ENCODE results near the gene VAV1.
"Not testable (repeated sequence)": the region's sequence is repeated elsewhere in the genome, so short reads cannot be mapped to it uniquely, and the experiment has no call there.

The VAV1 gene

GRCh38 chr19:6856749-6857372 lies 84.4 kb downstream of the VAV1 start:
- DNase-seq, result no peak

- no peak for DNase-seq
These were observed 89.3 kb downstream of the VAV1 start for GRCh38 chr19:6861683-6862286.

- DNase-seq, result no peak
These were observed 90.2 kb downstream of the VAV1 start for GRCh38 chr19:6862673-6863078.

- no peak for DNase-seq
These were observed 91.9 kb downstream of the VAV1 start for GRCh38 chr19:6864325-6864940.

GRCh38 chr19:6865849-6866248 lies 93.3 kb downstream of the VAV1 start:
- DNase-seq, result no peak

GRCh38 chr19:6866741-6867151 lies 94.2 kb downstream of the VAV1 start:
- DNase-seq, result no peak

GRCh38 chr19:6868351-6868750 lies 95.8 kb downstream of the VAV1 start:
- DNase-seq, result no peak

- DNase-seq, result not testable (repeated sequence)
These were observed 96.8 kb downstream of the VAV1 start for GRCh38 chr19:6869151-6869882.

GRCh38 chr19:6873708-6874431 lies 101.4 kb downstream of the VAV1 start:
- no peak for DNase-seq

GRCh38 chr19:6875218-6875617 lies 102.7 kb downstream of the VAV1 start:
- no peak for DNase-seq

- DNase-seq, result no peak
These were observed 104.2 kb downstream of the VAV1 start for GRCh38 chr19:6876748-6877147.

- DNase-seq, result no peak
These were observed 105.3 kb downstream of the VAV1 start for GRCh38 chr19:6877766-6878165.

GRCh38 chr19:6886277-6886897 lies 113.9 kb downstream of the VAV1 start:
- DNase-seq, result no peak

GRCh38 chr19:6887316-6887715 lies 114.8 kb downstream of the VAV1 start, which contains the start of gene ADGRE1:
ADGRE1 (plus strand) TSS chr19:6887579; CDS start chr19:6887609, 30 bp downstream.
- no peak for DNase-seq

- no peak for DNase-seq
These were observed 116.5 kb downstream of the VAV1 start for GRCh38 chr19:6888967-6889366.

GRCh38 chr19:6890401-6890913 lies 117.9 kb downstream of the VAV1 start:
- no peak for DNase-seq

- DNase-seq, result no peak
These were observed 118.4 kb downstream of the VAV1 start for GRCh38 chr19:6890938-6891337.

GRCh38 chr19:6891761-6892385 lies 119.4 kb downstream of the VAV1 start:
- no peak for DNase-seq

- no peak for DNase-seq
These were observed 121.8 kb downstream of the VAV1 start for GRCh38 chr19:6894313-6894712.

- DNase-seq, result no peak
These were observed 130.9 kb downstream of the VAV1 start for GRCh38 chr19:6903446-6903845.

GRCh38 chr19:6906559-6907060 lies 134.1 kb downstream of the VAV1 start:
- DNase-seq, result no peak
